B cell (primary cell): ENCODE data around the gene FREM3. TPM values are rescaled to one million over a fixed set of nuclear protein-coding genes. Genes with fewer than 3 reads are reported as not detected.
A peak's percentile ranks its signal among the peaks of the same experiment; 100 is the strongest.

Experiments
- ATAC-seq: fragments of 200-7000 bp; cut with Tn5 transposase; one replicate; pipeline ENCODE4 v1.10.0; 2021; ENCODE audit warnings: low read depth, mild to moderate bottlenecking, moderate number of reproducible peaks, moderate library complexity
- CTCF ChIA-PET: fragments of 350-600 bp; sonication (Branson Sonifier 250); formaldehyde crosslinking; loops from one replicate; lab custom pipeline; 2021; ENCODE audit warnings: antibody characterized with exemption, inconsistent platforms; lab: Charles Lee
- POLR2A ChIA-PET: fragments of 350-600 bp; sonication (Branson Sonifier 250); formaldehyde crosslinking; loops from one replicate; lab custom pipeline; 2021; ENCODE audit warnings: antibody characterized with exemption; lab: Charles Lee
- DNase-seq: peaks from one replicate; pipeline ENCODE4 v3.0.0; 2013
- H2AFZ ChIP-seq: 2 replicates; pipeline ENCODE4 v1.6.1; 2012; ENCODE audit warnings: mild to moderate bottlenecking, low read depth, low read length; ENCODE audit not compliant: insufficient read depth, poor library complexity, severe bottlenecking
- H3K27ac ChIP-seq, 2 donors: 1 replicate in 1 of 2; 2 replicates in 1 of 2; pipeline ENCODE4 v1.5.1; 2012 to 2013; ENCODE audit warnings: low read length in 2 of 2, mild to moderate bottlenecking in 2 of 2, moderate library complexity in 1 of 2
- H3K27me3 ChIP-seq, 4 experiments: fragments of 200-600 bp in 1 of 4; sonication (generic) in 1 of 4; replicated peaks in 1 of 4; 1 replicate in 2 of 4; 2 replicates in 2 of 4; pipeline versions ENCODE4 v1.6.1 to v1.7.0; 2013 to 2016; ENCODE audit warnings: low read length in 3 of 4, mild to moderate bottlenecking in 2 of 4, mixed read lengths in 1 of 4, moderate library complexity in 1 of 4; ENCODE audit not compliant: insufficient read depth in 4 of 4, control insufficient read depth in 3 of 4; ENCODE audit errors: control extremely low read depth in 1 of 4
- H3K36me3 ChIP-seq, 2 experiments: replicated peaks in 1 of 2; 1 replicate in 1 of 2; 2 replicates in 1 of 2; pipeline versions ENCODE4 v1.6.1 to v1.7.1; 2013; ENCODE audit warnings: low read length in 1 of 2; ENCODE audit not compliant: insufficient read depth in 2 of 2, control insufficient read depth in 1 of 2; ENCODE audit errors: control extremely low read depth in 1 of 2, extremely low read depth in 1 of 2
- H3K4me1 ChIP-seq, 2 donors: fragments of 200-600 bp in 1 of 2; sonication (generic) in 1 of 2; 1 replicate in 1 of 2; 2 replicates in 1 of 2; pipeline versions ENCODE4 v1.5.1 to v1.6.1; 2013 to 2017; ENCODE audit warnings: low read length in 2 of 2; ENCODE audit not compliant: control insufficient read depth in 2 of 2, insufficient read depth in 2 of 2
- H3K4me2 ChIP-seq: replicated peaks from 2 replicates; pipeline ENCODE3; 2012; ENCODE audit warnings: mild to moderate bottlenecking, low read depth, low read length; ENCODE audit not compliant: poor library complexity, severe bottlenecking
- H3K4me3 ChIP-seq, 5 experiments: fragments of 200-600 bp in 1 of 5; sonication (generic) in 1 of 5; 1 replicate in 3 of 5; 2 replicates in 2 of 5; pipeline versions ENCODE4 v1.5.1 to v1.7.0; 2011 to 2016; ENCODE audit warnings: low read length in 4 of 5, mild to moderate bottlenecking in 4 of 5, low read depth in 2 of 5, control low read depth in 1 of 5, moderate library complexity in 1 of 5; ENCODE audit not compliant: insufficient read depth in 1 of 5; ENCODE audit errors: control extremely low read depth in 1 of 5, extremely low read depth in 1 of 5
- H3K79me2 ChIP-seq: fragments of 200-600 bp; sonication (generic); one replicate; pipeline ENCODE4 v1.6.0; 2016; ENCODE audit warnings: low read length; ENCODE audit not compliant: control insufficient read depth, insufficient read depth
- H3K9ac ChIP-seq: fragments of 200-600 bp; sonication (generic); 2 replicates; pipeline ENCODE4 v1.6.1; 2017; ENCODE audit warnings: mild to moderate bottlenecking, low read length, moderate library complexity
- H3K9me3 ChIP-seq, 3 donors: one replicate each; pipeline versions ENCODE4 v1.6.1 to v1.7.1; 2013; ENCODE audit warnings: low read length in 2 of 3; ENCODE audit not compliant: control insufficient read depth in 2 of 3, insufficient read depth in 1 of 3; ENCODE audit errors: control extremely low read depth in 1 of 3
- H4K20me1 ChIP-seq: 2 replicates; pipeline ENCODE4 v1.6.0; 2012; ENCODE audit warnings: mild to moderate bottlenecking, low read length; ENCODE audit not compliant: insufficient read depth, control insufficient read depth, poor library complexity, severe bottlenecking
- H3K27ac Mint-ChIP-seq: one replicate; pipeline ENCODE4 v1.8.0; 2021; ENCODE audit warnings: mixed read lengths
- H3K27me3 Mint-ChIP-seq: one replicate; pipeline ENCODE4 v1.8.0; 2021; ENCODE audit warnings: mixed read lengths
- H3K4me1 Mint-ChIP-seq: one replicate; pipeline ENCODE4 v1.8.0; 2021; ENCODE audit warnings: mixed read lengths
- H3K4me3 Mint-ChIP-seq: one replicate; pipeline ENCODE4 v1.8.0; 2021; ENCODE audit warnings: mixed read lengths
- H3K9me3 Mint-ChIP-seq: one replicate; pipeline ENCODE4 v1.8.0; 2022; ENCODE audit warnings: mixed read lengths; ENCODE audit not compliant: insufficient read depth
- CTCF ChIP-seq: fragments of 200-600 bp; IDR thresholded peaks from one replicate; pipeline ENCODE4 v1.8.0; 2022; ENCODE audit warnings: antibody characterized with exemption, mild to moderate bottlenecking
- EZH2 ChIP-seq: IDR thresholded peaks from 2 replicates; pipeline ENCODE4 v1.6.1; 2012; ENCODE audit warnings: borderline replicate concordance, low read depth, mild to moderate bottlenecking, moderate library complexity, low read length; ENCODE audit not compliant: insufficient read depth, poor library complexity, severe bottlenecking
- WGBS: methylation state at CpG from one replicate; pipeline ENCODE4 v1.1.5; 2013; ENCODE audit warnings: missing lambda C conversion rate; ENCODE audit not compliant: insufficient coverage; 5-methylcytosine and 5-hydroxymethylcytosine counted together
- intact Hi-C: fragments of 100-400 bp; cut with micrococcal nuclease; formaldehyde crosslinking; loops from one replicate; pipeline ENCODE4 v1.10.0; 2022
- polyA plus RNA-seq: library from polyadenylated mRNA; depleted of rRNA; stranded (reverse); fragments of >200 nt; gene quantifications from 2 replicates; pipeline ENCODE4 v1.2.3, GENCODE V29; 2012
- total RNA-seq, 2 donors: library from RNA; stranded (reverse); fragments of 120-200 nt in 1 of 2; gene quantifications; 1 replicate in 1 of 2; 2 replicates in 1 of 2; pipeline versions ENCODE4 v1.2.3 to v1.2.4, GENCODE V29; 2013 to 2022

Gene FREM3
- total and polyA plus RNA-seq, 2 donors (not counting 1 experiment from before 2014, with no cell fraction given), result not detected

DNA sequence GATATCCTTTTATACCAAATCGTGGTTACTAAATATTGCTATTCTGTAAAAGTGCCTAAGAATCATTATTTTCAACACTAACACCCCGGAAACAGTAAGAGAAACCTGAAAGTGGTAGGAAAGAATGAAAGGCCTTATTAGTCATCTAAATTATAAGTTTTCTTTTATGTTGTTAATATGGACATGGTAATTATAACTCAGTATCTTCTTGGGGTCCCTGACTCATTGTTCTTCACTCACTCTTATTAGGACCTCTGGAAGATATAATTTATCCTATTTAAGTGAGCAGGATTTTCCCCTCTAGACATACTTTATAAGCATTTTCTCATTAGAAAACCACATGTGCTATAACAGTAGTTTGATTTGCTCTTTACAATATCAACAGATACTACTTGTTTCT is 136.0 kb downstream of the FREM3 start:
- Histone ChIP-seq H3K79me2 (no peaks in the 10 kb centered on the region), H3K4me2 (no peak overlapping the region), H4K20me1 (no peaks in the 10 kb centered on the region), H3K4me1 (peaks cover 4 to 5% of the 10 kb centered on the region in 2 donors), H3K9me3 (no peaks in the 10 kb centered on the region), H3K9ac (no peak overlapping the region), H3K27ac (no peak overlapping the region), H3K27me3 (no peaks in the 10 kb centered on the region), H3K36me3 (no peaks in the 10 kb centered on the region), H2AFZ (no peak overlapping the region), H3K4me3 (no peak overlapping the region)
- DNase-seq (no peak), ATAC-seq (no peak)
- Mint-ChIP-seq H3K9me3 (peaks cover 3% of the 10 kb centered on the region), H3K27me3 (no peaks in the 10 kb centered on the region), H3K27ac (no peak overlapping the region), H3K4me1 (peaks cover 11% of the 10 kb centered on the region), H3K4me3 (no peak overlapping the region)
- TF ChIP-seq CTCF (no peak), EZH2 (no peak)
- intact Hi-C loops, result no loop called here
- POLR2A ChIA-PET, result no interaction called here
- CTCF ChIA-PET, result no interaction called here
- WGBS, result no CpG with 5 or more reads among the region's 2 CpGs

DNA sequence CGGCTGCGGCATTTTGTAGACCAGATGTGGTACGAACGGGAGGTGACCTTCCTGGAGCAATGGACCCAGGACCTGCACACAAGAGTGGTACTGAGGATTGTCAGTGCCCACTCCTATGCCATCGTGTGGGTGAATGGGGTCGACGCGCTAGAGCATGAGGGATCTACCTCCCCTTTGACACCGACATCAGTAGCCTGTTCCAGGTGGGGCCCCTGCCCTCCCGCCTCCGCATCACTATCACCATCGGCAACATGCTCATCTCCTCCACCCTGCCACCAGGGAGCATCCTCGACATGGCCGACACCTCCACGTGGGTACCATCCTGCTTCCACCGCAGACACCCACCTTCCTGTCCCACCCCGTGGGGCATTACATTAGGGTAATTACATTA is 140.7 kb downstream of the FREM3 start:
- Histone ChIP-seq H3K79me2 (no peaks in the 10 kb centered on the region), H3K36me3 (no peaks in the 10 kb centered on the region), H3K27me3 (no peaks in the 10 kb centered on the region), H3K4me3 (peak overlapping the region in 4 of 5 experiments; percentile 57 to 75 (median 62)), H3K27ac (peak overlapping the region; percentile 65 to 75), H3K9me3 (no peaks in the 10 kb centered on the region), H2AFZ (peak overlapping the region; percentile 92), H3K4me2 (peak overlapping the region; percentile 83), H3K4me1 (peaks cover 7 to 17% of the 10 kb centered on the region in 2 donors), H3K9ac (peak overlapping the region; percentile 73), H4K20me1 (no peaks in the 10 kb centered on the region)
- TF ChIP-seq EZH2 (no peak), CTCF (no peak)
- Mint-ChIP-seq H3K4me3 (peak overlapping the region; percentile 89), H3K27ac (peak overlapping the region; percentile 88), H3K9me3 (no peaks in the 10 kb centered on the region), H3K4me1 (peaks cover 21% of the 10 kb centered on the region), H3K27me3 (no peaks in the 10 kb centered on the region)
- CTCF ChIA-PET, result interaction anchor here (0.7 to 1.9 kb wide), 5 partner anchors 10 to 213 kb away, joined by 3 to 11 read pairs (median 3); no protein-coding TSS in a partner anchor
- no peak for ATAC-seq
- WGBS, result 52% methylated on average over 12 of the region's 17 CpGs
- intact Hi-C loops, result loop anchor here (1.0 to 5.0 kb wide), 5 partner anchors 46 to 1539 kb away; partner anchors contain the start of genes ABCE1, ANAPC10, GYPE and SMARCA5
- POLR2A ChIA-PET, result no interaction called here
- DNase-seq, result no peak
